Ovary (tissue), 9 donors: ENCODE measurements around the gene SET. TPM values are rescaled to one million over a fixed set of nuclear protein-coding genes. Genes with fewer than 3 reads are reported as not detected.

Experiments used
- DNase-seq, 5 donors: peaks; one replicate each; pipeline ENCODE4 v3.0.0-alpha.2; 2019 to 2020
- H3K27ac ChIP-seq, 2 donors: fragments of 200-600 bp; one replicate each; pipeline versions ENCODE4 v1.5.1 to v1.8.0; 2019 to 2022
- H3K27me3 ChIP-seq: fragments of 200-600 bp; one replicate; pipeline ENCODE4 v1.8.0; 2022
- H3K36me3 ChIP-seq: fragments of 200-600 bp; sonication (generic); one replicate; pipeline ENCODE4 v1.5.1; 2019
- H3K4me1 ChIP-seq: one replicate; pipeline ENCODE4 v1.8.1; 2013; ENCODE audit warnings: mild to moderate bottlenecking, moderate library complexity; ENCODE audit not compliant: insufficient read depth
- H3K4me3 ChIP-seq: fragments of 200-600 bp; sonication (generic); one replicate; pipeline ENCODE4 v1.5.1; 2017
- H3K9me3 ChIP-seq, 2 donors: fragments of 200-600 bp in 1 of 2; sonication (generic) in 1 of 2; one replicate each; pipeline versions ENCODE4 v1.5.1 to v1.8.1; 2013 to 2019; ENCODE audit warnings: mild to moderate bottlenecking in 1 of 2, moderate library complexity in 1 of 2
- EP300 ChIP-seq: sonication (generic); formaldehyde crosslinking; IDR thresholded peaks from one replicate; pipeline ENCODE4 v1.6.1; 2017; ENCODE audit warnings: antibody characterized with exemption
- POLR2A ChIP-seq: fragments of 450-650 bp; IDR thresholded peaks from one replicate; pipeline ENCODE4 v1.6.1; 2017; ENCODE audit warnings: antibody characterized with exemption, mild to moderate bottlenecking, moderate library complexity
- WGBS, 3 donors: extraction: QIAGEN DNeasy Blood & Tissue Kit in 1 of 3; methylation state at CpG; one replicate each; pipeline versions ENCODE4 v1.1.5 to v1.1.7; 2013 to 2017; 5-methylcytosine and 5-hydroxymethylcytosine counted together
- intact Hi-C, 4 donors: fragments of 100-400 bp; cut with DNase I; formaldehyde crosslinking; loops; one replicate each; pipeline versions ENCODE4 v1.11.0 to v1.15.1; 2022 to 2023
- polyA plus RNA-seq, 2 donors: library from polyadenylated mRNA; stranded (reverse); fragments of 200-250 nt in 1 of 2; fragments of 350-450 nt in 1 of 2; fragmentation: Illumina TruSeq in 1 of 2; extraction: RNeasy Lipid Tissue Mini Kit (QIAGEN cat#74804) in 1 of 2; gene quantifications; one replicate each; pipeline ENCODE4 v1.2.3, GENCODE V29; 2013 to 2014
- total RNA-seq, 7 donors: library from RNA; depleted of rRNA in 2 of 7; stranded (reverse); fragments of >200 nt in 2 of 7; fragmentation: NEBNext Ultra II Directional in 3 of 7; extraction: Animal tissue kit (Norgen Biotek cat#: 25700) in 3 of 7; gene quantifications; one replicate each; pipeline versions ENCODE4 v1.1.0 to v1.2.4, GENCODE V29; 2016 to 2023
- TF ChIP-seq, protein P1 (sequence below), 3 donors: fragments of 450-650 bp in 2 of 3; fragments of 200-600 bp in 1 of 3; IDR thresholded peaks; one replicate each; pipeline versions ENCODE4 v1.5.1 to v1.8.0; 2016 to 2022; ENCODE audit warnings: antibody characterized with exemption in 3 of 3, mild to moderate bottlenecking in 1 of 3
- donor health status: DM: no; HTN: no; CAD: no; lungs with moderate emphysema.
- donor health status: DM: no; HTN: no; CAD: no.
- donor health status: Bipolar disorder and iron deficiency.
- donor health status: DM: yes; HTN: yes; CAD: no.
- donor health status: DM: no; HTN: no; CAD: no.
- donor health status: DM: yes; HTN: yes; CAD: no.

Gene SET
- total and polyA plus RNA-seq, 9 donors, result 119 to 328 (median 291) TPM

DNA sequence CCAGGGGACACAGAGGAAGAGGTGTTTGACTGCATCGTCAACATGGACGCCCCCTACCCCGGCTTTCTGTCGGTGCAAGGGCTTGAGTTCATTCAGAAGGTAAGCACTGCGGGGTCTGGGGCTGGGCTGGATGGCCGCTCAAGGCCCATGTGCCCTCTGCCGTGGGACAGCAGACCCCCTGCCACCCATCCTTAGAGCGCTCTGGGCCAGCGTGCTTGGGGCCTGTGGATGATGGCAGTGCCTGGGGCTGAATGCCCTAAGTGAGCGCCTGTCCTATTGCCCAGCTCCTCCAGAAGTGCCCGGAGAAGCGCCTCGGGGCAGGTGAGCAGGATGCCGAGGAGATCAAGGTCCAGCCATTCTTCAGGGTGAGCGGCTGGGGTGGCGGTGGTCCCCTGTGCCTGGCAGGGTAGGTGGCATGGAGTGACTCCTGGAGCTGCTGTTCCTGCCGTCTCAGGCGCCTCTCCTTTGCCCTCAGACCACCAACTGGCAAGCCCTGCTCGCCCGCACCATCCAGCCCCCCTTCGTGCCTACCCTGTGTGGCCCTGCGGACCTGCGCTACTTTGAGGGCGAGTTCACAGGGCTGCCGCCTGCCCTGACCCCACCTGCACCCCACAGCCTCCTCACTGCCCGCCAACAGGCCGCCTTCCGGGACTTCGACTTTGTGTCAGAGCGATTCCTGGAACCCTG is 31.0 kb downstream of the SET start:
- Histone ChIP-seq H3K27ac (no peak overlapping the region), H3K4me3 (no peak overlapping the region), H3K9me3 (no peaks in the 10 kb centered on the region), H3K36me3 (no peaks in the 10 kb centered on the region), H3K4me1 (no peaks in the 10 kb centered on the region), H3K27me3 (no peaks in the 10 kb centered on the region)
- intact Hi-C loops, result no loop called here
- 87 to 89% (median 89%) methylated on average over 30 of the region's 30 CpGs for WGBS, 3 donors
- TF ChIP-seq, protein P1, sequence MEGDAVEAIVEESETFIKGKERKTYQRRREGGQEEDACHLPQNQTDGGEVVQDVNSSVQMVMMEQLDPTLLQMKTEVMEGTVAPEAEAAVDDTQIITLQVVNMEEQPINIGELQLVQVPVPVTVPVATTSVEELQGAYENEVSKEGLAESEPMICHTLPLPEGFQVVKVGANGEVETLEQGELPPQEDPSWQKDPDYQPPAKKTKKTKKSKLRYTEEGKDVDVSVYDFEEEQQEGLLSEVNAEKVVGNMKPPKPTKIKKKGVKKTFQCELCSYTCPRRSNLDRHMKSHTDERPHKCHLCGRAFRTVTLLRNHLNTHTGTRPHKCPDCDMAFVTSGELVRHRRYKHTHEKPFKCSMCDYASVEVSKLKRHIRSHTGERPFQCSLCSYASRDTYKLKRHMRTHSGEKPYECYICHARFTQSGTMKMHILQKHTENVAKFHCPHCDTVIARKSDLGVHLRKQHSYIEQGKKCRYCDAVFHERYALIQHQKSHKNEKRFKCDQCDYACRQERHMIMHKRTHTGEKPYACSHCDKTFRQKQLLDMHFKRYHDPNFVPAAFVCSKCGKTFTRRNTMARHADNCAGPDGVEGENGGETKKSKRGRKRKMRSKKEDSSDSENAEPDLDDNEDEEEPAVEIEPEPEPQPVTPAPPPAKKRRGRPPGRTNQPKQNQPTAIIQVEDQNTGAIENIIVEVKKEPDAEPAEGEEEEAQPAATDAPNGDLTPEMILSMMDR (IDR thresholded peaks at IDR 0.05), result no peak
- no peak for TF ChIP-seq EP300
- no peak for TF ChIP-seq POLR2A
- no peak for DNase-seq

DNA sequence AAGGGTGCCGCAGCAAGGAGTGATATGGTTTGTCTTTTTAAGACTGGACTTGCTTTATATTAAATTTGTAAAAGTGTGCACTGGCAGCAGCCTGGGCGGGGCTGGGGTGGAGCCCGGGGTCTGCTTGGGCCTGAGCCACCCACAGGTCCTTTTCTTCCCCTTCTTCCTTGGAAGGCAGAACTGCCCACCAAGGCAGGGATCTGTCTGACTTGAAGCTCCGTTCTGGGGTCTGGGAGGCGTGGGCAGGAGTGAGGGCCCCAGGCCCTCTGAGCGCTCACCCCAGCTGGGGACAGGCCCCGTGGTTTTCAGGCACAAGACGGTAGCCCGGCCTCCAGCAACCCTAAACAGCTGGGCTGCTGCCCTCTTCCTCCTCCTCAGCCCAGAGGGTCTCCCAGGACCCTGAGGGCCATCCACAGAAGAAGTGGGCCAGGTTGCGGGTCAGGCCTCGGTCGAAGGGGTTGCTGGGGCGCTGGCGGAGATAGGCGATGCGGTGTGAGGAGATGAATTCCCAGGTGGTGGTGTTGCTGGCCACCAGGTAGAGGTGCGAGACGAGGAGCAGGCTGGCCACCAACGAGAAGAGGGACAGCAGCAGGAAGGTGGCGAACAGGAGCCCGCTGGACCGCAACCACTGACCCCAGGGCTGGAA is 31.9 kb downstream of the SET start:
- Histone ChIP-seq H3K36me3 (no peaks in the 10 kb centered on the region), H3K9me3 (no peaks in the 10 kb centered on the region), H3K27me3 (no peaks in the 10 kb centered on the region), H3K4me3 (no peak overlapping the region), H3K4me1 (no peaks in the 10 kb centered on the region), H3K27ac (no peak overlapping the region)
- intact Hi-C loops, result no loop called here
- TF ChIP-seq, protein P1 (IDR thresholded peaks at IDR 0.05), result no peak
- no peak for TF ChIP-seq POLR2A
- no peak for TF ChIP-seq EP300
- no peak for DNase-seq
- WGBS, 3 donors, result 85 to 90% (median 90%) methylated on average over 22 of the region's 22 CpGs

DNA sequence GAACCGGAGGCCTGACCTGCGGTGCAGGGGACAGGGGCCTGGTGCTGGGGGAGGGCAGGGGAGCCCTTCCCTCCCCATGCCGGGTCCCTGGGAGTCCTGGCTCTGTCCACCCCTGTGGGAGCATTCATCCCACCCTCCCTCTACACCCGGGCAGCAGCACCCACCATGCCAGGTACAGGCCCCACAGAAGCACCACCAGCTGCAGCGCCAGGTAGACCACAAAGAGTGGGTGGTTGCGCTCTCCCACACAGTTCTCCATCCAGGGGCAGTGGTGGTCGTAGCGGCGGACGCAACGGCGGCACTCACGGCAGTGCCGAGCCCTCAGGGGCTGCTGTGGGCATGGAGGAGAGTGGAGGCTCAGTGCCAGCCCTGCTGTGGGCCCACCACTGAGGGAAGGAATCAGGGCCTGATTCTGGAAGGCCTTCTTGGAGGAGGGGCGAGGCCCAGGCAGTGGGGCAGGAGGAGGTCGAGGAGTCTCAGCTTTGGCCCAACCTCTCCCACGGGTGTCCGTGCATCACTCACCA is 32.5 kb downstream of the SET start:
- no peak for DNase-seq
- intact Hi-C loops, result no loop called here
- Histone ChIP-seq H3K9me3 (no peaks in the 10 kb centered on the region), H3K27ac (no peak overlapping the region), H3K27me3 (no peaks in the 10 kb centered on the region), H3K4me1 (no peaks in the 10 kb centered on the region), H3K4me3 (no peak overlapping the region), H3K36me3 (no peaks in the 10 kb centered on the region)
- WGBS, 3 donors, result 82 to 87% (median 83%) methylated on average over 18 of the region's 18 CpGs
- TF ChIP-seq, protein P1 (IDR thresholded peaks at IDR 0.05), result no peak
- no peak for TF ChIP-seq POLR2A
- TF ChIP-seq EP300, result no peak

DNA sequence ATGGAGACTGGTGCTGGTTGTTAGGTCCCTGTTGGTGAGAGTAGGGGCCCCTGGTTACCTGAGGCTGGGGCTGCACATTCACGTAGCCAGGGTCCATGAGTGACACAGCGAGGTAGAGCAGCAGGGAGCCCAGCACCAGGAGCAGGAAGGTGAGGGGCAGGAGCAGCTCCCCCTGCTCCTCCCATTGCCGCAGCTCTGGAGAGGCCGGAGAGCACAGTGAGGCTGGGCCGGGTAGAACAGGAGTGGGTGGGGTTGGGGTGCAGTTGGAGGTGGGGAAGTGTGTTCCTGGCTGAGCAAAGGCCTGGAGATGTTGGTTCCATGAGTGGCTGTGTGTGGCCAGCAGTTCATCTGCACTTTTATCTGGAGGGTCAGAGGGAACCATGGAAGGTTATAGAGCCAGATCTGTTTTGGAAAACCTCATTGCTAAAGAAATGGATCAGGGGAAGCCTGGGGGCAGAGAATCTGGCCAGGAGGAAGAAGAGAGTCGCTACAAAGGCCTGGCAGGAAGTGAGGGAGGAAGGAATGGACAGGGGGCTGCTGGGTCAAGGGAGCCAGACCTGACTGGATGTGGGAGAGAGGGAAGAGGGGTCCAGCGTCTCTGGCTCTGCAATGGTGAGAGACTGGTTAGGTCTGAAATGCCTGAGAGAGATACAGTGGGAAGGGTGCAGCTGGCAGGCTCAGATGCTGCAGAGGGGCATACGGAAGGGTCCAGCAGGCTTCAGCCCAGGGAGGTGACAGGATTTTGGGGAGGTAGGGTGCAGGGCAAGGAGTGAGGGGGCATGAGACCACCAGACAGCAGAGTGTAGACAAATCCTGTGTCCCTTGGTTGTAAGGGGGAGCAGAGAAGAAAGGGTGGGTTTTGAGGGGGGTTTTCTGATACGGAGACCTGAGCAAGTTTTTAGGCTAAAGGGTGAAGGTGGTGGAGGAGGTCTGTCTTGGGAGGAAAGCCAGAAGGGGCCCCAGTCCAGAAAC is 33.6 kb downstream of the SET start:
- Histone ChIP-seq H3K27me3 (no peaks in the 10 kb centered on the region), H3K4me1 (no peaks in the 10 kb centered on the region), H3K27ac (no peak overlapping the region), H3K36me3 (no peaks in the 10 kb centered on the region), H3K9me3 (no peaks in the 10 kb centered on the region), H3K4me3 (no peak overlapping the region)
- TF ChIP-seq EP300, result no peak
- TF ChIP-seq POLR2A, result no peak
- TF ChIP-seq, protein P1 (IDR thresholded peaks at IDR 0.05), result no peak
- 51 to 60% (median 54%) methylated on average over 9 of the region's 9 CpGs for WGBS, 3 donors
- intact Hi-C loops, result no loop called here
- no peak for DNase-seq
